T-helper 2 cell treated with Interferon-gamma antibody and Interleukin-4, amounts not matched to agents 100 ng/mL and 5 ng/mL, for 36 hours (primary cell): ENCODE measurements around the gene AKIRIN2. TPM values are rescaled to one million over a fixed set of nuclear protein-coding genes. Genes with fewer than 3 reads are reported as not detected.

ENCODE experiments used
- intact Hi-C: fragments of 100-400 bp; cut with micrococcal nuclease; formaldehyde crosslinking; loops from one replicate; pipeline ENCODE4 v1.15.1; 2023
- total RNA-seq: library from RNA; stranded (reverse); gene quantifications from 2 replicates; pipeline ENCODE4 v1.2.3, GENCODE V29; 2022

Gene AKIRIN2
- total RNA-seq, 1 donor from 2014 or later: 37.7 TPM

DNA sequence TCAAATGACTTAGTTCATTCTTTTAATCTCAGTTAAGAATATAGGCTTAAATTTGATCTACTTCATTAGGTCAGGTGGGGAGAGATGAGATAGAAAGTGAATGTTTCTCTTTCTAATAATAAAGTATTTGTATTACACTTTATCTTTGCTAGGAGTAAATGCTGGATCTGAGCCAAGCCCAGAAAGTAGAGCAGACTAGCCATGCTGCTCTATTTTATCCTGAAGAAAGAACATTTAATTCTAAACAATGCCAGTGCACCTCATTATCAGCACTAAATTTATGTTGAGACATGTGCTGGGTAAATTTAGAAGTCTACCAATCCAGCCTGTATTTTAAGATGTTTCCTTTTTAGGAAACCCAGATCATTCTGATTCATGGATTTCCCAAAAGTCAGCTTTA lies 43.5 kb downstream of the AKIRIN2 start:
- intact Hi-C loops: no loop called here

DNA sequence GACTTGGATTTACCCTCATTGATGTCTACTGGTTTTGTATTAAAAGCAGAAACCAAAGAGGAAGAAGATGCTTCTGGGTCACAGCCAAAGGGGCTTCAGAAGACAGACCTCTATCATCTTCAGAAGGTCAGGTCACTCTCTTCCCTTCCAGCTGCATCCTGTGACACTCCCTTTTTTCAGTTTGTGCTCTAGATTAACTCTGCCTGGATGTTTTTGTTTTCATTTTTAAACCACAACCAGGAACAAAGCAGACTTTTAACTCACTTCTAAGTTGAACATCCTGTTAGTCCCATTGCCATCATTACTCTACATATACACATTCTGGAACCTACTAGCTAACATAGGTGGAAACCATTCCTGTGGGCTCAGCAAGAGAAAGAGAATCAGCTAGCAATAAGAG lies 45.2 kb downstream of the AKIRIN2 start:
- intact Hi-C loops: no loop called here

DNA sequence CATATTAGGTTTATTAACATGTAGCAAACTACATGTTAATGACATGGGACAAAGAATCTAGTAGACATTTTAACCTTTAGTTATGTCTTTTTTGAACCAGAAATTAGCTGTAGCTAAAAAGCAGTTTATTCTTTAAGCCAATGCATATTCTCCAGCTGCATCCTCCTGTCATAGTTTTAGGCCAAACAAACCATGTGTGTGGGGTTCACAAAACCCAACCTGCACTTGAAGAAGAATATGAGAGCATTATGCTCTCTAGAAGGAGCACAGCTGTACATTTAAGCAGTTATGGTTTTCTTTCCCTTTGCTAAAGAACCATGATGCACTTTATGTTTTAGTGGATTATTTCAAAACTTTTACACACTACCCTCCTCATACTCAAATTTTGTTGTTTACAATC lies 46.2 kb downstream of the AKIRIN2 start:
- intact Hi-C loops: no loop called here

DNA sequence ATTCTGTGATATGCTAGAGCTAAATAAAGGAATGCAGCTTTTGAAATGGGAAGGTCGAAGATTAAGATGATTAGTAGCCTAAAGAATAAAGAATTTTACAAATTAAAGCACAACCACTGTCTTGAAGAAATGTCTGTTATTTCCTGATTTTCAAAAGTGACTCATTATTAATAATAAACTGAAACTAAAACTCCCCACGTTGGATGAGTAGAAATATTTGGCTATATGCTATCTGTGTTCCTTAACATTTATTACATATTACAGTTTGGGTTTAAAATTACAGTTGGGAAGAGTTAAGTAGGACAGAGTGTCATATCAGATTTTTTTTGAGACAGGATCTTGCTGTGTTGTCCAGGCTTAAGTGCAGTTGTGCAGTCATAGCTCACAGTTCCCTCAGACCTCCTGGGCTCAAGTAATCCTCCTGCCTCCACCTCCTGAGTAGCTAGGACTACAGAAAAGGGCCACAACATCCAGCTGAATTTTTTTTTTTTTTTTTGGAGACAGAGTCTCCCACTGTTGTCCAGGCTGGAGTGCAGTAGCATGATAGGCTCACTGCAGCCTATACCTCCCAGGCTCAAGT lies 47.1 kb downstream of the AKIRIN2 start:
- intact Hi-C loops: no loop called here

DNA sequence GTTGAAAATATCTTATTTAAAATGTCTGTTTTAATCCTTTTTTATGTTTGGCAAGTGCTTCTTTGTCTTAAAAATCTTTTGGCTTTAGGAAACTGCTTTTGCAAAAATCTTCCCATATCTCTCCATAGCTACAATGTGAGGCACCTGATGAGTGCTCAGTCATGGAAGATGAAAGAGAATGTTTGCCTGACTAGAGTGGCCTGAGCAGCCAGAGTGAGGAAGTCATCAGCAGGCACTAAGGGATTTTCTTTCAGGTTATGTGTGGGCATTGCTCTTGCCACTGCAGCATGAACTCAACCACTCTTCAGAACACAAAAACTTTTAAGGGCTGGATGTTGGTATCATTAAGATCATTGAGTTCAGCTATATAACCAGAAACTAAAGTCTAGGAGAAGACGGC lies 47.9 kb downstream of the AKIRIN2 start:
- intact Hi-C loops: no loop called here

DNA sequence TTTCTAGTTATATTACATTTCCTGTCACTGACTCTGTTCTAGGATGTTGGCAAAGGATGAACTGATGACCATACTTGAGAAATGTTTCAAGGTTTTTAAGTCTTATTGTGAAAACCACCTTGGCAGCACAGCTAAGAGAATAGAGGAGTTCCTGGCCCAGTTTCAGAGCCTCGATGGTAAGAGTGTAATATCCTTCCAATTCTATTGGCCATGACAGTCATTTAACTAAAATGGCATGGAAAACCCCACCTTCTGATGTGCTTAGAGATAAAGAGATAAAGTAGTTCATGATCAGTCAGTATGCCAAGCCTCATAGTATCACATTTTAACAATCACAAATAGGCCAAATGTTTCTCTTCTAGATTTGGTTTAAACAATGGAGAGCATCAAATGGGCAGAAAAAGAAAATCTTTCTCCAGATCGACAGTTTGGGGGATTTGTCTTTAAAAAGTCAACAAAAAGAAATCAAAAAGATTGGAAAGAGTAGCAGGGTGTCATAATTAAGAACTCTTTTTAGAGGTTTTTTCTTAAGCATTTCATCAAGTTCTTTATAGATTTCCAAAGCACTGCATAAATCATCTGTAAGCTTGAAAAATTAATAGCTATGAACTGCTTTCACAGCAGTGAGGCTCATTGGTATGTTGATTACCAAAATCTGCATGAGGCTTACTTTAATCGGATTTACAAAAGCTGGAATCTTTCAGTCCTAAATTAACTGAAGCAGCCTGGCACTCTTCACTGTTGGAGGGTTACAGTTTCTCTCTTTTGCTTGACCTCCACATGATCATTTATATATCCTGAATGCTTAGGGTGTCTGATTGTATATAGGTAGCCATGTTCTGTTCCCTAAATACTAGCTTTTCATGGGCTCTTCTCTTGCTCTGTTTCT lies 48.7 kb downstream of the AKIRIN2 start:
- intact Hi-C loops: loop anchor here (1.0 kb wide), 1 partner anchor 8 kb away; no protein-coding TSS in a partner anchor

DNA sequence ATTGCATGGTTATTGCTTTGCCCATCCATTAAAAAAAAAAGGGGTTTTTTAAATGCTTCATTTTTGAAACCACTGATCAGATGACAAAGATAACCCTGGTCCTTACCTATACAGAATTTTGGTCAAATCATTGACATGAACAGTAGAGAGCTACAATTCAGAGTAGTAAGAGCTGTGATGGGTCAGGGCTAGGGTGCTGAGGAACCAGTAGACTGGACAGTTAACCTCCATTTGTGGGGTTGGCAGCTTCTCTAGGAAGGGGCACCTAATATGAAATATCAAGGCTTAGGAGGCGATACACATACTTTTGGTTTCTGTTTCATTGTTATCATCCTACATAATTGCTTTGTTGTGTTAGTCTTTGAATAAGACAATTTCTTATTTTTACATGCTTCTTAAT lies 57.0 kb downstream of the AKIRIN2 start:
- intact Hi-C loops: loop anchor here (1.0 to 5.0 kb wide), 3 partner anchors 8 to 54 kb away; partner anchors contain the start of gene ORC3

DNA sequence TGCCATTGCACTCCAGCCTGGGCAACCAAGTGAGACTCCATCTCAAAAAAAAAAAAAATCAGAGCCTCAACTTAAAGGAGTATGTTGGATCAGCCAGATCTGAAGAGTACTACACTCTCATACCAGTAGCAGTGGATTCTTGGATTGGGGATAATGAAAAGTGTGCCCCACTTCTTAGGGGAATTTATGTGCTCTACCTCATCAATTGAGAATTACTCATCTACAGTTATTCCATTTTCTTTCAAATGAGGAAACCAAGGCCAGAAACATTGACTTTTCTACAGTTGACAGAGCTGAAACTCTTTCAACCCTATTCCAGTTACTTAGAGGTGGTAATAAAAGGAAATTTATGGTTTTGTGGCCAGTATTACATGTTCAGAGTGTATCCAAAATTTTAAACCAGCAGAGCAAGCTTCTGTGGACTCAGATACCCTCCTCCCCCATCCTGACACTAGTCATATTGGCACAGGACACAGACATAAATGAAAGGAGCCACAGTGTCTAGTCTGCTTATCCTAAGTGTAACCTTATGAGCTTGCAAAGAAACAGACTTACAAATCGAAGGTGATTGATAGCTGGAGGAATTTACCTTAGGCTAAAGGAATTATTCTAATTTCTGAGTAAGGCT lies 60.9 kb downstream of the AKIRIN2 start:
- intact Hi-C loops: no loop called here

DNA sequence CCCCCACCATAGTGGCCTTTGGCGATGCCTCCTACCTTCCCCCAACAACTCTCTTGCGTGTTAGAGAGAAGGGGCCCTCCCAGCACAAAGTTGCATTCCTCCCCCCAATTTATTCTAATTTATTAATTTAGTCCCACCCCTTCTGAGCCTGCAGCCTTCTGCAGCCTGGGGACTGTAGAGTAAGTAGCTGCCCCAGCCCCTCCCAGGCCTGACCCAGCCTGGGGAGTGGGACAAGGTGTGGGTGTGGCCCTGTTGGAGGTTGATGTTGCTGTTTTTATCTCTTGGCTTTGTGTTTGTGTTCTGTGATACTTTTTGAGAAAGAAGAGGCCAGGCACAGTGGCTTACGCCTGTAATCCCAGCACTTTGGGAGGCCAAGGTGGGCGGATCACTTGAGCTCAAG lies 62.7 kb downstream of the AKIRIN2 start:
- intact Hi-C loops: no loop called here

DNA sequence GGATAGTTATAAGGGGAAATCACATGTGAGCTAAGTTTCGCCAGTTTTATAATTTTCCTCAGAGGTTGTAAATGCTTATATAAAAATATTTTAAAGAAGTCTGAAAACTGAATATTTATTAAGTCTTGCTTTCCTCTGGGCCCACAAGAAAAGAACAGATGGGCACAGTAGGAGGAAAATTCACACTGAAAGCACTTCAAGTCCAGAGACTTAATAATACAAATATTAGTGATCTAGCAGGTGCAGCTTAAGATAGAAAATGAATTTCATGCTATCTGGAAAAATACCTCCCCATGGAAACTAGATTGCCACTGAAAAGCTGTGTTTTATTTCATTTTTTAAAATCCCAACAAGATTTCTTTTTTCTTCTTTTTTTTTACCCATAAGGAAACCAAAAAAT lies 64.9 kb downstream of the AKIRIN2 start:
- intact Hi-C loops: no loop called here

DNA sequence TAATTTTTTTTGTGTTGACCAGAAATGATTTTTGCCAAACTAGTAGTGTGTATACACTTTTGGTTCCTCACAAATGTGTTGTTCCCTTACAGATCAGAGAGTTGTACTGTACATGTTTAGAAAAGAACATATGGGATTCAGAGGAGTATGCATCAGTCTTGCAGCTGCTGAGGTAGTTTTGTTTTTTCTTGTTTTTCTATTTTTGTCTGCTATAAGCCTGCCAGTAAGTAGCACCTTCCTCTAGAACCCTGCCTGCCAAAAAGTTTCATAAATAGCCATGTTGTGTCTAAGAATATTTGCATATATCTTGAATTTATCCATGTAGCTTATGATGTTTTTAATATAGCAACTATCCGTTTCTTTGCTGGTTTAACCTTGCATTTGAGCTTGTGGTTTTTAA lies 65.7 kb downstream of the AKIRIN2 start:
- intact Hi-C loops: no loop called here

DNA sequence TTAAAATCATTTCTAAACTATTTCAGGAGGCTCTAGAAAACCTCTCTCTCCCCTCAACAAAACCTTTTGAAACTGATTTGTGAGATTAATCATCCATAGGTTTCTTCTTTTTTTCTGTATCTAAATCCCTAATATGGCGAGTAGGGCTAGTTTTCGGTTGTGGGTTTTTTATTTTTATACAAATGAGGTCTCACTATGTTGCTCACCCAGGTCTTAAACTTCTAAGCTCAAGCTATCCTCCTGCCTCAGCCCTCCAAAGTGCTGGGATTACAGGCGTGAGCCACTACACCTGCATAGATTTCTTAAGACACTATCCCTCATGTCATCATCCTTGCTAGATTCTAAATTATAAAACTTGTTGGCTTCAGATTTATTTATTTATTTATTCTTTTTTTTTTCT lies 68.2 kb downstream of the AKIRIN2 start:
- intact Hi-C loops: no loop called here

DNA sequence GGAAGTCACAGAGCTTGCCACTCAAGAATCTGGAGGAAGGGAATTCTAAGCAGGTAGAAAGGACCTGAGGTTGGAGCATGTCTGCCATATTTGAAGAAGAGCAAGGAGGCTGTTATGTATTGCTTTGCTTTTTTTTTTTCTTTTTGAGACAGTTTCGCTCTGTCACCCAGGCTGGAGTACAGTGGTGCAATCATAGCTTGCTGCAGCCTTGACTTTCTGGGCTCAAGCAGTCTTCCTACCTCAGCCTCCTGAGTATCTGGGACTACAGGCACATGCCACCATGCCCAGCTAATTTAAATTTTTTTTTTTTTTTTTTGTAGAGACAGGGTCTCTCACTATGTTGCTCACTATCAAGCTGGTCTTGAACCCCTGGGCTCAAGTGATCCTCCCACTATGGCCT lies 71.3 kb downstream of the AKIRIN2 start:
- intact Hi-C loops: no loop called here

DNA sequence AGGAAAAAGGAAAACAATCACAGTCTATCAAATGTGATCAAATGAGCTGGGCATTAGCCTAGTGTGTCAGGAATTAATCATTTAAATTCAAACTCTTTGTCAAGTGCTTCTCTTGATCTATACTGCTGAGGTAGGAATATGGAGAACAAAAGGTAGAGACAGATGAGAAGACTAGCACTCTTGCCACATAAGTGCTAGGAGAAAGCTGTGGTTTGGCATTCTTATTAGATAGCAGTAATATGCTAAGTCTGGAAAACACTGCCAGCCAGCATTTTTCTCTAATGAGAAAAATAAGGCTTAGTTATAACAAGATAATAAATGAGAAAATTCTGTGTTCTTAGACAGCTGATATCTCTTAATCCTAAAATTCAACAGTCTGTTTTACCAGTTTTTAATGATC lies 73.2 kb downstream of the AKIRIN2 start:
- intact Hi-C loops: no loop called here

DNA sequence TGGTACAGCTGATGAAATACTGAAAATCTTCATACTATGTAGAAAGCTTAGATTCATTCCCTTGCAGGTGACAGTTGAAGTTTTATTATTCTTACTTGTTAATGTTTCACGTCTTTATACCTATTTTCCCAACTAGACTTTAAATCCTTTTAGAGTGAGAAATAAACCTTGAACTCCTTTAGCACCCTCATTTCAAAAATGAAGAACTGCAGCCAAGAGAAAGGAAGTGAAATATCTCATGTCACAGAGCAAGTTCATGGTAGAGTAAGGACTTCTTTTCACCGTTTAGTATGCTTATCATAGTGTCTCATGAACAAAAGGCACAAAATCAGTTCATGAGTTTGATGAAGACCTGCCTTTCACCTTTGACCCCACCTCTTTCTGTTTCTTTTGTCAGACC lies 73.6 kb downstream of the AKIRIN2 start:
- intact Hi-C loops: no loop called here

Other genes with a start within 250 kb of the AKIRIN2 start
- 12.4 and 12.5 TPM in 2 replicates for gene SLC35A1, start 229.3 kb downstream of the AKIRIN2 start, total RNA-seq
- 24.6 and 27.4 TPM in 2 replicates for gene RARS2, start 112.2 kb downstream of the AKIRIN2 start, total RNA-seq
- gene ORC3, start 112.1 kb downstream of the AKIRIN2 start, total RNA-seq: 27.4 and 30.1 TPM in 2 replicates